CD4-positive, alpha-beta T cell treated with Interleukin-17A for 4 hours (primary cell): ENCODE results near the gene TMED3.
"Not testable (repeated sequence)": the region's sequence is repeated elsewhere in the genome, so short reads cannot be mapped to it uniquely, and the experiment has no call there.

Source experiments
- DNase-seq: peaks from one replicate; pipeline ENCODE4 v3.0.0-alpha.2; 2020; ENCODE audit warnings: mixed read lengths

Gene TMED3

GRCh38 chr15:79319973-79320372 lies 9.1 kb downstream of the TMED3 start:
- not testable (repeated sequence) for DNase-seq

- DNase-seq, result no peak
Observed at GRCh38 chr15:79321876-79322275, 11.0 kb downstream of the TMED3 start.

DNA sequence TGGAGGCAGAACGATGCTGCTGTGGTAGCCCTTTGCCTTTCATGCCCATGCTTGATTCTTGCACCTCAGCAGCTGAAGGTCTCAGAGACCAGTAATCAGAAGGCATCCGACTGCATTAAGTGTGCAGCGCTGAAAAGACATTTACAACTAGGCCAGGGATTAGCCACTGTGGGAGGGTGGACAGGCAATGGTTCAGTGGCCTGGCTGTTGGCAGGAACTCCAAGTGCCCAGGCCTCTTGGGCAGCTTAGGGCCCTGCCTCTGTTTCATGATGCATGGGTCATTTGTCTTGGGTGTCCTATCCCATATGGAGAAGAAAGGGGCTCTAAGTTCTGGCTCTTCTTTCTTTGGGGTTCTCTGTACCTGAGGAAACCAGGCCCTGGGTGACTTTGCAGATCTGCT lies 11.4 kb downstream of the TMED3 start:
- no peak for DNase-seq

- DNase-seq, result no peak
Observed at GRCh38 chr15:79322945-79323344, 12.0 kb downstream of the TMED3 start.

- no peak for DNase-seq
Observed at GRCh38 chr15:79329171-79329611, 18.3 kb downstream of the TMED3 start.

DNA sequence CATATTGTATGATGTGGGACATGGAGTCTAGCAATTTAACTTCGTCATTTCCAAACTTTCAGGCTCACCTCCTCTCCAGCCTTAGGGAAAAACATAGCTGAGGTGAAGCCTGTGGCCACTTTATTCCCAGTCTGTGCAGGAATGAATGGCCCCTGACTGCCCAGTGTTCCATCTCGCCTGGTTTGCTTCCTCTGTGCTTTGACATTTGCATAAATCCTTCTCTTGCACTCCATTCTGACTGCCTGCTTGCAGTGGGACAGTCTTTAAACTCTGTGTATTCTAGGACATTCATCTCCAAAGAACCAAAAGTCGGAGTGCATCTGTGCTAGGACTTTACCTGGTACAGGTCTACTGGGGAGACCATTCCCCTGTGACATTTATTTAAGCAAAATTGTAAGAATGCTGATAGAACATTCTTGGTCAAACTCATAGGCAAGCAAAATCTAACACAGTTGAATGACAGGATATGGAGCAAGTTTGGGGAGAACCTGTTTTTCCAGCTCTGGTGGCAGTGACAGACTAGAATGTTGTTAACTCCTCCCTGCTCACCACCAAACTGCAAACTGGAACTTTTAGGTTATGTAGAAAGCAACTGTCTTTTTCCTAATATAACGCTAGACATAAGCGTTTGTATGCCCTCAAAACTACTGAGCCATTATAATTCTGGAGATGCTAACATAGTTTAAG lies 22.1 kb downstream of the TMED3 start:
- no peak for DNase-seq

DNA sequence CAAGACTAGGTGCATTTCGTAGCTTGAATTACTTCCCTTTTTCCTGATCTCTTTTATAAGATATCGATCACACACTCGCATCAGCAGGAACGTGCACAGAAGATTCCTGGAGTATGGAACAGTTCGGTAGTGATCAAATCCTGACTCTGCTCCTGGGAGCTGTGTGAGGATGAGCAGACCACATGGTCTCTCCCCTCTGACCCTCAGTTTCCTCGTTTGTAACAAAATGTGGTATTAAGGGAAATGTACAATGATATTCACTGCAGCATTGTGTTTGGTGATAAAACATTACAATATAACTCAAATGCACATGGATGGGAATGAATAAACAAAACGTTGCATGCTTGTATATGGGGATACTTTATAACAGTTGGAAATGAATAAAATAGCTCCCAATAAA lies 26.7 kb downstream of the TMED3 start:
- no peak for DNase-seq

GRCh38 chr15:79339588-79340314 lies 28.8 kb downstream of the TMED3 start:
- no peak for DNase-seq

DNA sequence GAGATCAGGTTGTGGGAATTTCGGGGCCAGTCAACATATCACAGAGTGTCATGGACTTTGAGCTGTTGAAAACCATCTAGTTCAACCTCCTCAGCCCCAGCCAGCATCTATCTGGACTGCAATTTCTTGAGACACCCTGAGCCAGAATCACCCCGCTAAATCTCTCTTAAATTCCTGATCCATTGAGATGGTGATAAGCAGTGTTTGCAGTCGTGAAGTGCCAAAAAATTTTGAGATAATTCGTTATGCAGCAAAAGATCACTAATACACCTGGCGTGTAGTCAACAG lies 29.3 kb downstream of the TMED3 start:
- DNase-seq, result no peak

GRCh38 chr15:79341396-79341795 lies 30.5 kb downstream of the TMED3 start:
- no peak for DNase-seq

DNA sequence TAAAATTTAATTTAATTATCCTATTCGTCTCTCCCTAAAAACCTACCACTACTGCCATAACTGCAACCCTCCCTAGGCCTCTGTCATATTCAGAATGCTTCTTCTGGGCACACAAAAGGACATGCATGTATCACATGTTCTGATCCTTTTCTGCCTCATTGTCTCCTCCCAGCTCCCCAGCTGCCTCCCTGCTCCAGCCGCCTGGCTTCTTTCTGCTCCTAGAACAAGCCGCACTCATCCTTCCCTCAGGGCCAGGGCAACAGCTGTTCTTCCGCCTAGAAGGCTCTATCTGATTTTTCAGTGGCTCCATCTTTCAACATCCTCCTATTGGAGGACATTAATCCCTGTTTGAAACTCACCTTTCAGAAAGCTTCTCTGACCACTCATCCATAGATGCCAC lies 38.6 kb downstream of the TMED3 start:
- no peak for DNase-seq

DNA sequence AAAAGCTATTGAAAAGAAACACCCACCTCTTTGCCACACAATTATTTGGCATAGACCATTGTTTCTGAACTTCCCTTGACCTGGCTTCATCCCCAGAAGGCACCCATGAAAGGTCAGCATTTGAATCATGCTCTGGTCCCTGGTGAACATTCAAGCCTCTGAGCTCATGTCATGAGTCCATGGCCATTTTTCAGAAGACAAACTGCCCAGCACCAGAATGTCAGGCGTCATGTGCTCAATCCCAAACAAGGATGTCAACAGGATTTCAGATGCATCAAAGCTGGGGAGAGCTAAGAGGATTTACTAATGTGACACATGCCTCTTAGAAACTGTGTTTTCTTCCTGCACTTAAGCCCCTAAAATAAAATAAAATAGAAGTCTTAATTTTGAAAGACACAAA lies 41.3 kb downstream of the TMED3 start:
- DNase-seq, result no peak

DNA sequence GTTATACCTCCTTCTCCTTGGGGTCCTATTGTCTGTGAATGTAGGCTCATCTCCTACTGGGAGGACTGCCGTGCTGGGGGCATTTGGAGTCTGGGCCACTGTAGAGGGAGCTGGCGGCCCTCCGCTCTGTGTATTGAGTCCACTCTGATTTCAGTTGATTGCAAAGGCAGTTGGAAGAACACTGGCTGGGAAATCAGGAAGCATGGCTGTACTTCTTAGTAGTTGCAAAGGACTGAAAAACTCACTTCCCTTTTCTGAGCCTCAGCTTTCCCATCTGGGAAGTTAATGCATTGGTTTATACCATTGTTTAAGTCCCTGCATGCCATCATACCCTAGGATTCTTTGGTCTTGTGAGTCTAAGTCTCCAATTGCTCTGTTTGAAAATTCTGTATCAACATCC lies 46.7 kb downstream of the TMED3 start:
- DNase-seq, result no peak

DNA sequence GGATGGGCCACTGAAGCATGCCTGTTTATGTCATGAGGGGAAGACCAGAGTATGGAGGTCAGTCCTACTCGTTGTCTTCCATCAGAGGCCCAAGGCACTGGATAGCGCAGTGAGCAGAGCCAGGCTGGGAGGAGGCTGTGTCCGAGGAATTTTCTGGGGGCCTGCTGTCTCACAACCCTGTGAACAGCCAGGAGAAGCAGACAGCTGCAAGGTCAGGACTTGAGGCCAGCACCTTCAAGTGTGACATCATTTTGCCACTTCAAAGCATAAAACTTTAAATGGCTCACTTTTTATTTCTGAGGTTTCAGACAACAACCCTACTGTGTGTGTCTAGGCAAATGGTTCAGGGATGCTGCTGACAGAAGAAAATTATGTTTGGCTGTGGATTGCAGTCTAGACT lies 47.2 kb downstream of the TMED3 start:
- DNase-seq, result no peak

DNA sequence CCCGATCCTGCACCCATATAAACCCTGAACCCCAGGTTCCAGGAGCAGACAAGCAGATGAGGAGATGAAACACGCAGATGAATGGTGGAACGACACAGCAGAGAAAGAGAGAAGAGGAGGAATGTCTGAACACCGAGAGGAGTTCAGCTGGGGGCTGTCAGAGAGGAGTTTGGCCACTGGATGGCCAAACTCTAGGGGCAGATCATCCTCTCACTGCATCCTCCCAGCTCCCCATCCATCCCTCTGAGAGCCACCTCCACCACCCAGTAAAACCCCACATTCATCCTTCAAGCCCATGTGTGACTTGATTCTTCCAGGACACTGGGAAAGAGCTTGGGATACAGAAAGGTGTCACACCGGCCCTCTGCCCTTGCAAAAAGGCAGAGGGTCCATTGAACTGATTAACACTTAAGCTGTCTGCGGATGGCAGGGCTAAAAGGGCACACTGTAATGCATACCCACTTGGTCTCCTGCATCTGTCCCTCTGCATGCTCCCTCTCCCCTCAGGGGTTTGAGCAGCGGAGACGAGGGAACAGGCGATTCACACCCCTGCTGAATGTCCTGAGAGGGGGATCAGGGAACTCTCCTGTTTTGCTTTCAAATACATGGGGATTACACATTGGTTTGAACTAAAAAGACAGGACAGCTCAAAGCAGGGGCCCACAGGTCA lies 53.8 kb downstream of the TMED3 start:
- no peak for DNase-seq

GRCh38 chr15:79365765-79366164 lies 54.9 kb downstream of the TMED3 start:
- DNase-seq, result no peak

GRCh38 chr15:79366691-79367090 lies 55.8 kb downstream of the TMED3 start:
- DNase-seq, result no peak

DNA sequence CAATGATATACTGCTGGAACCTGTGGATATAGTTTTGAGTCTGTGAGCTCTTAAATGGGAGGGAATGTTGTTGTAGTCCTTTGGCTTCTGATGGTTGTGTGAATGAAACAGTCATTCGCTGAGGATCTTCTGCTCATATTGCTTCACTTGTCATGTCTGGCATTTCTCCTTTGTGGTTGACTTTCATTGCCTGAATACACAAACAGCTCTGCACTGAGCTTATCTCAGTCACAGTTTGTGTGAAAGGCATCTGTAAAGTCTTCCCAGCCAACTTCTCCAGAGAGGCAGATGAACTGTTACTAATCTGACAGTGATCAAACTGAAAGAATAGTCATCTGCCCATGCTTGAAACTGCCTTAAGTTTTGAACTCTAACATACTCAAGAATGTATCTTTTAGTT lies 59.8 kb downstream of the TMED3 start:
- no peak for DNase-seq

GRCh38 chr15:79371591-79371990 lies 60.7 kb downstream of the TMED3 start:
- DNase-seq, result no peak

DNA sequence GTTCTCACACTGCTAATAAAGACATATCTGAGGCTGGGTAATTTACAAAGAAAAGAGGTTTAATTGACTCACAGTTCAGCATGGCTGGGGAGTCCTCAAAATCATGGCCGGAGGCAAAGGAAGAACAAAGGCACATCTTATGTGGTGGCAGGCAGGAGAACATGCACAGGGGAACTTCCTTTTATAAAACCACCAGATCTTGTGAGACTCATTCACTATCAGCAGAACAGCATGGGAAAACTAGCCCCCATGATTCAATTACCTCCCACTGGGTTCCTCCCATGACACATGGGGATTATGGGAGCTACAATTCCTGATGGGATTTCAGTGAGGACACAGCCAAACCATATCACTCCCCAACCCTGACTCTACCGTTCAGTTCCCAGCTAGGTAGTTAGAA lies 61.5 kb downstream of the TMED3 start:
- DNase-seq, result no peak
